ENCODE results near the gene MYZAP. TPM values are rescaled to one million over a fixed set of nuclear protein-coding genes. Genes with fewer than 3 reads are reported as not detected.

MYZAP gene
- total and polyA plus RNA-seq, 2 of the 4 experiments (the other 2 are of a cell fraction): not detected

DNA sequence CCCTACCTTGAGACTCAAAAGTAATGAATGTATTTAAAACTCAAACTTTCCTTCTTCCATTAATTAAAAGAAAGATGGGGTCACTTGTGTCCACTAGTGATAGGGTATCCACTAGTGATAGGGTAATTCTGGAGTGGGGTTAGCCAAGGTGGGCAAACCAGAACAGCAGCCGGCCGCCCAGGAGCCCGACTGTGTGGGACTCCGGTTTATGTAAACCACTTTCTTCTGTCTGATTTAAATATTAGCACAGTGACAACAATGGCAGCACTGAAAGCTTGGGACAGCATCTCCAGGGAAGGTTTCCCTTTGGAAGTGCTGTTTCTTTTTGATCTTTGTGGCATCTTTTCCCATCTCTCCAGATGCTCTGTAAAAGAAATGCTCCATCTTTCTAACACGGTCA lies 722 bp downstream of the MYZAP start:
- dilution Hi-C loops (cut with HindIII; ENCODE audit: low sequenced_read_pairs, unreplicated experiment): no loop called here
- H2AK5ac ChIP-seq (ENCODE audit: low read depth, low read length): no peak overlapping the region
- no peaks in the 10 kb centered on the region for H4K20me1 ChIP-seq (ENCODE audit: insufficient read depth, low read length)
- H3K9me3 ChIP-seq (ENCODE audit: control insufficient read depth, insufficient read depth, low read length): no peaks in the 10 kb centered on the region
- no peak overlapping the region for H3K4me2 ChIP-seq (ENCODE audit: low read depth, low read length)
- H2BK15ac ChIP-seq (ENCODE audit: low read depth, low read length): no peak overlapping the region
- ChIA-PET CTCF (no interaction called here), POLR2A (ENCODE audit: unreplicated experiment) (no interaction called here)
- no peak overlapping the region for H3K4ac ChIP-seq (ENCODE audit: low read depth, low read length)
- DNase-seq (no peak), ATAC-seq (ENCODE audit: low read depth) (no peak)
- H3K4me1 ChIP-seq (ENCODE audit: control insufficient read depth, insufficient read depth, low read length): no peaks in the 10 kb centered on the region
- no peaks in the 10 kb centered on the region; the same call in 1 of the 2 replicates for H3K9me1 ChIP-seq (ENCODE audit: insufficient read depth, low read length)
- H2AFZ ChIP-seq (replicated peaks; ENCODE audit: low read length, poor library complexity): no peak overlapping the region
- WGBS, 2 experiments (ENCODE audit: extremely low coverage in 2 of 2, insufficient read length in 1 of 2): 80% methylated on average over 1 of the region's 5 CpGs; no CpG with 5 or more reads in 1 of the 2 experiments
- intact Hi-C loops (cut with micrococcal nuclease): no loop called here
- H3K36me3 ChIP-seq (ENCODE audit: control insufficient read depth, insufficient read depth, low read length): no peaks in the 10 kb centered on the region
- peaks cover 41% of the 10 kb centered on the region for H3K27me3 ChIP-seq (ENCODE audit: control insufficient read depth, insufficient read depth, low read length)
- no peak overlapping the region for H4K5ac ChIP-seq (ENCODE audit: low read depth, low read length)
- H3K14ac ChIP-seq (replicated peaks; ENCODE audit: low read depth, low read length): no peak overlapping the region
- no TSS peak for BruUV-seq (replicated peaks)
- in situ Hi-C loops (cut with MboI; ENCODE audit: low sequenced_read_pairs): no loop called here
- H4K91ac ChIP-seq (ENCODE audit: insufficient read depth, low read depth, low read length): no peak overlapping the region
- H3K18ac ChIP-seq (ENCODE audit: low read depth, low read length): no peak overlapping the region
- H3K79me1 ChIP-seq (ENCODE audit: low read depth in 1 of 2, low read length in 2 of 2): no peaks in the 10 kb centered on the region
- H2BK120ac ChIP-seq (ENCODE audit: low read depth, low read length): no peak overlapping the region
- H2AK9ac ChIP-seq (replicated peaks; ENCODE audit: low read depth, low read length, poor library complexity): no peak overlapping the region
- no peak overlapping the region for H3K23ac ChIP-seq (ENCODE audit: low read depth, low read length)
- no peak overlapping the region for H3K4me3 ChIP-seq (ENCODE audit: insufficient read depth, low read depth, low read length)
- H3K56ac ChIP-seq (ENCODE audit: extremely low read depth, insufficient read depth, low read length): no peak overlapping the region
- TF ChIP-seq, protein P1, sequence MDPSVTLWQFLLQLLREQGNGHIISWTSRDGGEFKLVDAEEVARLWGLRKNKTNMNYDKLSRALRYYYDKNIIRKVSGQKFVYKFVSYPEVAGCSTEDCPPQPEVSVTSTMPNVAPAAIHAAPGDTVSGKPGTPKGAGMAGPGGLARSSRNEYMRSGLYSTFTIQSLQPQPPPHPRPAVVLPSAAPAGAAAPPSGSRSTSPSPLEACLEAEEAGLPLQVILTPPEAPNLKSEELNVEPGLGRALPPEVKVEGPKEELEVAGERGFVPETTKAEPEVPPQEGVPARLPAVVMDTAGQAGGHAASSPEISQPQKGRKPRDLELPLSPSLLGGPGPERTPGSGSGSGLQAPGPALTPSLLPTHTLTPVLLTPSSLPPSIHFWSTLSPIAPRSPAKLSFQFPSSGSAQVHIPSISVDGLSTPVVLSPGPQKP (IDR thresholded peaks at IDR 0.05; ENCODE audit: borderline replicate concordance, low read depth, low read length): no peak
- TF ChIP-seq MXI1 (IDR thresholded peaks at IDR 0.05; ENCODE audit: borderline replicate concordance, low read depth, low read length) (no peak), MAZ (IDR thresholded peaks at IDR 0.05; ENCODE audit: borderline replicate concordance, low read depth, low read length) (no peak), RCOR1 (IDR thresholded peaks at IDR 0.05; ENCODE audit: insufficient replicate concordance, low read length) (no peak), CEBPB (IDR thresholded peaks at IDR 0.05; ENCODE audit: low read depth, low read length) (no peak), SMC3 (IDR thresholded peaks at IDR 0.05; ENCODE audit: low read depth, low read length) (no peak), RAD21 (IDR thresholded peaks at IDR 0.05; ENCODE audit: low read length) (no peak), MAFK (IDR thresholded peaks at IDR 0.05; ENCODE audit: low read depth, low read length) (no peak)
- no peak overlapping the region for H2BK5ac ChIP-seq (ENCODE audit: low read depth, low read length, poor library complexity, severe bottlenecking)
- H4K8ac ChIP-seq (ENCODE audit: low read depth in 2 of 2, low read length in 2 of 2): no peak overlapping the region
- no peak overlapping the region for H2BK20ac ChIP-seq (ENCODE audit: low read depth, low read length)
- H3K9ac ChIP-seq (ENCODE audit: low read depth, low read length): no peak overlapping the region
- no peak overlapping the region for H3K27ac ChIP-seq (ENCODE audit: insufficient read depth, low read length)
